HepG2 (cell line): ENCODE results near the gene ARHGEF37. TPM values are rescaled to one million over a fixed set of nuclear protein-coding genes. Genes with fewer than 3 reads are reported as not detected.

Source experiments
- ARID2 ChIP-seq: sonication (generic); formaldehyde crosslinking; IDR thresholded peaks from 2 replicates; pipeline ENCODE4 v1.8.1; 2022; ENCODE audit warnings: mild to moderate bottlenecking, missing genetic modification reagents, borderline replicate concordance
- ATAD3A ChIP-seq: sonication (generic); formaldehyde crosslinking; IDR thresholded peaks from 2 replicates; pipeline ENCODE4 v1.4.0; 2020; ENCODE audit warnings: missing genetic modification reagents
- BHLHE40 ChIP-seq: IDR thresholded peaks from 2 replicates; pipeline ENCODE4 v1.6.1; 2011; ENCODE audit warnings: low read length, improper control_type of control experiment
- ELF1 ChIP-seq: sonication (generic); formaldehyde crosslinking; IDR thresholded peaks from 2 replicates; pipeline ENCODE4 v1.4.0; 2020; ENCODE audit warnings: missing genetic modification reagents
- FOXK2 ChIP-seq: fragments of 450-650 bp; IDR thresholded peaks from 2 replicates; pipeline ENCODE4 v1.6.1; 2016
- GPN1 ChIP-seq: sonication (generic); formaldehyde crosslinking; IDR thresholded peaks from 2 replicates; pipeline ENCODE4 v1.5.1; 2020; ENCODE audit warnings: missing genetic modification reagents, borderline replicate concordance
- HBP1 ChIP-seq: IDR thresholded peaks from 2 replicates; pipeline ENCODE4 v1.6.1; 2016; ENCODE audit warnings: low read depth, control low read depth
- IKZF5 ChIP-seq: IDR thresholded peaks from 2 replicates; pipeline ENCODE4 v1.6.1; 2018; ENCODE audit warnings: missing genetic modification reagents, mild to moderate bottlenecking, missing compliant biosample characterization
- LCORL ChIP-seq, 2 experiments: fragments of 450-650 bp in 1 of 2; sonication (generic) in 1 of 2; formaldehyde crosslinking in 1 of 2; IDR thresholded peaks; 2 replicates each; pipeline versions ENCODE4 v1.5.0 to v1.6.1; 2017 to 2020; ENCODE audit warnings: antibody characterized with exemption in 1 of 2, missing genetic modification reagents in 1 of 2
- MTERF4 ChIP-seq: sonication (generic); formaldehyde crosslinking; IDR thresholded peaks from 2 replicates; pipeline ENCODE4 v1.8.0; 2023; ENCODE audit warnings: mild to moderate bottlenecking, missing genetic modification reagents
- MXI1 ChIP-seq: IDR thresholded peaks from 3 replicates; pipeline ENCODE4 v1.6.1; 2012; ENCODE audit warnings: low read depth, low read length, inconsistent platforms, borderline replicate concordance
- ZHX2 ChIP-seq, 2 experiments: sonication (generic) in 1 of 2; formaldehyde crosslinking in 1 of 2; IDR thresholded peaks; 2 replicates each; pipeline versions ENCODE4 v1.6.1 to v1.9.0; 2014 to 2022; ENCODE audit warnings: antibody characterized with exemption in 1 of 2, borderline replicate concordance in 1 of 2, inconsistent platforms in 1 of 2, low read depth in 1 of 2, missing genetic modification reagents in 1 of 2
- ZNF362 ChIP-seq: sonication (generic); formaldehyde crosslinking; IDR thresholded peaks from 2 replicates; pipeline ENCODE4 v1.4.0; 2020; ENCODE audit warnings: missing genetic modification reagents, mild to moderate bottlenecking, borderline replicate concordance
- polyA plus RNA-seq, 8 experiments: library from polyadenylated mRNA; depleted of rRNA in 3 of 8; stranded (reverse) in 7 of 8; unstranded in 1 of 8; fragments of >200 nt; fragmentation: Illumina TruSeq in 4 of 8; extraction: Trizol in 4 of 8; gene quantifications; 2 replicates each; pipeline versions ENCODE4 v1.2.1 to v1.2.3, GENCODE V29; 2011 to 2016; ENCODE audit warnings: low read depth in 4 of 8, missing spikeins in 1 of 8, mixed read lengths in 1 of 8; ENCODE audit not compliant: insufficient read depth in 1 of 8
- total RNA-seq, 5 experiments: library from RNA; depleted of rRNA; stranded (reverse); fragments of >200 nt; fragmentation: Illumina TruSeq; extraction: Trizol; gene quantifications; 2 replicates each; pipeline ENCODE4 v1.2.3, GENCODE V29; 2016; ENCODE audit warnings: low read depth in 1 of 5

ARHGEF37 gene
- total and polyA plus RNA-seq, 2 of the 13 experiments (the other 11 are each of a cell fraction or from before 2014, with no cell fraction given) = 0.18 to 0.27 TPM

GRCh38 chr5:149549461-149550267, 31.6 kb upstream of the ARHGEF37 start (continued):
- TF ChIP-seq ZNF362 (0 out of 2 replicates have a peak, but pooled peaks have one; percentile 10), HBP1 (CRISPR knock-in tag) (0 out of 2 replicates have a peak, but pooled peaks have one; percentile 29), MTERF4 (CRISPR knock-in tag) (0 out of 2 replicates have a peak, but pooled peaks have one; percentile 34), BHLHE40 (peak; percentile 44; the same call in 1 of the 2 replicates), GPN1 (CRISPR knock-in tag) (no peak), ATAD3A (CRISPR knock-in tag) (no peak), ZHX2 (IDR thresholded peaks at IDR 0.05; ENCODE audit: low read depth) (peak; percentile 43; the same call in 1 of the 2 replicates), ZHX2 (CRISPR knock-in tag; IDR thresholded peaks at IDR 0.05; ENCODE audit: borderline replicate concordance) (no peak), LCORL (IDR thresholded peaks at IDR 0.05) (no peak), LCORL (CRISPR knock-in tag; IDR thresholded peaks at IDR 0.05) (no peak), ARID2 (CRISPR knock-in tag) (peak; percentile 37; the same call in 1 of the 2 replicates), ELF1 (CRISPR knock-in tag) (0 out of 2 replicates have a peak, but pooled peaks have one; percentile 27), MXI1 (peak; percentile 64; the same call in 1 of the 3 replicates), IKZF5 (no peak), FOXK2 (0 out of 2 replicates have a peak, but pooled peaks have one; percentile 46)
